Fibroblast of lung (primary cell): Measurements from ENCODE around the gene THRB. TPM values are rescaled to one million over a fixed set of nuclear protein-coding genes. Genes with fewer than 3 reads are reported as not detected.
A peak's percentile ranks its signal among the peaks of the same experiment; 100 is the strongest.

Experiments used
- DNase-seq, 2 donors: peaks; one replicate each; pipeline versions ENCODE4 v3.0.0 to v3.0.0-alpha.2; 2010; ENCODE audit warnings: low read depth in 2 of 2
- H2AFZ ChIP-seq: 2 replicates; pipeline ENCODE4 v1.5.1; 2012; ENCODE audit warnings: low read length, control low read depth, inconsistent platforms
- H3K27ac ChIP-seq: 2 replicates; pipeline ENCODE4 v1.5.1; 2011; ENCODE audit warnings: low read length, control low read depth; ENCODE audit not compliant: insufficient read depth
- H3K27me3 ChIP-seq: 2 replicates; pipeline ENCODE4 v1.5.1; 2011; ENCODE audit warnings: mild to moderate bottlenecking, low read length; ENCODE audit not compliant: control insufficient read depth, insufficient read depth
- H3K36me3 ChIP-seq: 2 replicates; pipeline ENCODE4 v1.5.1; 2011; ENCODE audit warnings: low read length; ENCODE audit not compliant: control insufficient read depth, insufficient read depth
- H3K4me1 ChIP-seq: 2 replicates; pipeline ENCODE4 v1.5.1; 2011; ENCODE audit warnings: low read length; ENCODE audit not compliant: control insufficient read depth, insufficient read depth; ENCODE audit errors: extremely low read depth
- H3K4me2 ChIP-seq: 2 replicates; pipeline ENCODE4 v1.5.1; 2011; ENCODE audit warnings: low read length, control low read depth; ENCODE audit not compliant: insufficient read depth; ENCODE audit errors: extremely low read depth
- H3K4me3 ChIP-seq, 4 experiments: fragments of 200-600 bp in 1 of 4; sonication (generic) in 1 of 4; replicated peaks in 1 of 4; 2 replicates each; pipeline ENCODE4 v1.5.1; 2011 to 2016; ENCODE audit warnings: low read length in 4 of 4, low read depth in 3 of 4, mild to moderate bottlenecking in 3 of 4, control low read depth in 2 of 4, inconsistent platforms in 1 of 4, mixed read lengths in 1 of 4; ENCODE audit not compliant: insufficient read depth in 1 of 4; ENCODE audit errors: control extremely low read depth in 1 of 4
- H3K79me2 ChIP-seq: 2 replicates; pipeline ENCODE4 v1.5.1; 2012; ENCODE audit warnings: mild to moderate bottlenecking, low read length, inconsistent platforms; ENCODE audit not compliant: control insufficient read depth, insufficient read depth
- H3K9ac ChIP-seq: 2 replicates; pipeline ENCODE4 v1.5.1; 2011; ENCODE audit warnings: mild to moderate bottlenecking, low read length, control low read depth; ENCODE audit not compliant: insufficient read depth
- H3K9me3 ChIP-seq: 2 replicates; pipeline ENCODE4 v1.5.1; 2012; ENCODE audit warnings: low read depth, low read length; ENCODE audit not compliant: control insufficient read depth, insufficient read depth
- H4K20me1 ChIP-seq: 2 replicates; pipeline ENCODE4 v1.5.1; 2011; ENCODE audit warnings: low read length; ENCODE audit not compliant: control insufficient read depth, insufficient read depth; ENCODE audit errors: extremely low read depth
- EZH2 ChIP-seq: IDR thresholded peaks from 2 replicates; pipeline ENCODE4 v1.5.1; 2012; ENCODE audit warnings: low read length, control low read depth, mild to moderate bottlenecking; ENCODE audit errors: missing control alignments
- polyA plus RNA-seq, 2 donors: library from polyadenylated mRNA; depleted of rRNA in 1 of 2; stranded (reverse) in 1 of 2; unstranded in 1 of 2; fragments of >200 nt; gene quantifications; 2 replicates each; pipeline ENCODE4 v1.2.1, GENCODE V29; 2011 to 2012; ENCODE audit warnings: missing spikeins in 1 of 2
- total RNA-seq: library from RNA; depleted of rRNA; stranded (reverse); fragments of >200 nt; gene quantifications from 2 replicates; pipeline ENCODE4 v1.2.1, GENCODE V29; 2014
- TF ChIP-seq, protein P1 (sequence below), 2 donors: IDR thresholded peaks in 1 of 2; conservative IDR thresholded peaks in 1 of 2; 1 replicate in 1 of 2; 2 replicates in 1 of 2; pipeline ENCODE4 v1.5.1; 2011 to 2012; ENCODE audit warnings: low read length in 2 of 2, control low read depth in 1 of 2, inconsistent platforms in 1 of 2, low read depth in 1 of 2, mild to moderate bottlenecking in 1 of 2

THRB gene
- total and polyA plus RNA-seq, 2 donors (not counting 1 experiment from before 2014, with no cell fraction given): 4.2 to 7.4 TPM

DNA sequence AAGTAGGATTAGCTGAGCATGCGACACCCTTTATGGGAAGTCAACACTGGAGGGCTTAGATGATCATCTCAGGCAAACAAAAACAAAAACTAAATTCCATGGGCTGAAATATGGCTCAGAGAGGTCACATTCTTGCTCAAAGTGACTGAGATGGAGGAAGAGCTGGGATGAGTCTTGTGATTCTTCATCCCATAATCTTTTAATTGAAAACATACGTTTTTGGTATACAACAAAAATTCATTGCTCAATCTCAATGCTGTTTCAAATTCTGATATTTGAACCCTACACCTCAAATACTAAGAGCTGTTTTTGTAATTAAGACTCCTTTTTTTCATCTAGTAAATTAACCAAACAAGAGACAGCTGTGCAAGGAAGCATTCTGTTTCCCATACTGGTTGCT lies 292.6 kb downstream of the THRB start:
- no peak overlapping the region for H3K4me2 ChIP-seq
- no peaks in the 10 kb centered on the region for H3K79me2 ChIP-seq
- peaks cover 2% of the 10 kb centered on the region for H3K4me1 ChIP-seq
- no peak overlapping the region for H3K4me3 ChIP-seq
- TF ChIP-seq EZH2: no peak
- TF ChIP-seq, protein P1, sequence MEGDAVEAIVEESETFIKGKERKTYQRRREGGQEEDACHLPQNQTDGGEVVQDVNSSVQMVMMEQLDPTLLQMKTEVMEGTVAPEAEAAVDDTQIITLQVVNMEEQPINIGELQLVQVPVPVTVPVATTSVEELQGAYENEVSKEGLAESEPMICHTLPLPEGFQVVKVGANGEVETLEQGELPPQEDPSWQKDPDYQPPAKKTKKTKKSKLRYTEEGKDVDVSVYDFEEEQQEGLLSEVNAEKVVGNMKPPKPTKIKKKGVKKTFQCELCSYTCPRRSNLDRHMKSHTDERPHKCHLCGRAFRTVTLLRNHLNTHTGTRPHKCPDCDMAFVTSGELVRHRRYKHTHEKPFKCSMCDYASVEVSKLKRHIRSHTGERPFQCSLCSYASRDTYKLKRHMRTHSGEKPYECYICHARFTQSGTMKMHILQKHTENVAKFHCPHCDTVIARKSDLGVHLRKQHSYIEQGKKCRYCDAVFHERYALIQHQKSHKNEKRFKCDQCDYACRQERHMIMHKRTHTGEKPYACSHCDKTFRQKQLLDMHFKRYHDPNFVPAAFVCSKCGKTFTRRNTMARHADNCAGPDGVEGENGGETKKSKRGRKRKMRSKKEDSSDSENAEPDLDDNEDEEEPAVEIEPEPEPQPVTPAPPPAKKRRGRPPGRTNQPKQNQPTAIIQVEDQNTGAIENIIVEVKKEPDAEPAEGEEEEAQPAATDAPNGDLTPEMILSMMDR (conservative IDR thresholded peaks at IDR 0.05 in 1 of 2, IDR thresholded peaks at IDR 0.05 in 1 of 2; ENCODE audit: low read depth in 1 of 2, low read length in 2 of 2): no peak
- H3K36me3 ChIP-seq: no peaks in the 10 kb centered on the region
- H3K27ac ChIP-seq: no peak overlapping the region
- H3K9ac ChIP-seq: no peak overlapping the region
- no peak overlapping the region for H2AFZ ChIP-seq
- no peaks in the 10 kb centered on the region for H3K27me3 ChIP-seq
- H4K20me1 ChIP-seq: no peaks in the 10 kb centered on the region
- DNase-seq: no peak
- no peaks in the 10 kb centered on the region for H3K9me3 ChIP-seq

DNA sequence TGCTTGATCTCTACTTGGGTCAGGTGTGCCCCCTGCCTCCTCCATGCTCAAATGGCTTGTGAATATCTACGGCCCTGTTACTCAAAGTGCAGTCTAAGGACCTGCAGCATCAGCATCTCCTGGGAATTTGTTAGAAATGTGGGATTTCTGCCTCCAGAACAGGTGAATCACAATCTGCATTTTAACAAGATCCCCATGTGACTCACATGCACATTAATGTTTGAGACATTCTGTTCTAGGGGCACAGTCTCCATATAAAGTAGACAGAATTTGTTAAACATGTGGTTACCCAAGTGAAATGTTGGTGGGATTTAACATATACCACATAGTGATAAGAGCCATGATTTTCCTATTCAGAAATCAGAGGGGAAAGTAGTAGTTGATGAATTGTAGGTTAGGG lies 293.3 kb downstream of the THRB start:
- peak in 1 of 2 donors; percentile 32 for DNase-seq
- Histone ChIP-seq H4K20me1 (no peaks in the 10 kb centered on the region), H3K9ac (no peak overlapping the region)

DNA sequence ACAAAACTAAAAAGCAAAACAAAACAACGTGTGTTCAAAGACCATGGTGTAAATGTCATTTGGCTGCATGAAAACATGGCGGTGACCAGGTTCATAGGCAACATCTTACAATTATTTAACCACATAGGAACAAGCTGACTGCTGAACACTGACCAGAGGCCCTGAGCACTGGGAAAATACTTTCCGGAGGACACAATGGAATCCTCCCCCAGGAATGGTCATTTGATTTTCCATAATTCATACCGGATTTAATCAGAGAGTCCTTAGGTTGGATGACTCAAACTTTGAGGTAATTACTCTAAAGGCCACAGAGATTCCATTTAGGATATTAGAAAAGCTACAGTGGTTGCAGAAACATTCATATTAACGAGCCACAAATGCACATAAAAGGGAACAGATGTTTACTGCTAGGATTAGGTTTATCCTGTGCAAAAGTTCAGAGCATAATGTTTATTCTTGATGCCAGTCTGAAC lies 294.8 kb downstream of the THRB start:
- H3K4me1 ChIP-seq: peaks cover 2% of the 10 kb centered on the region
- no peaks in the 10 kb centered on the region for H4K20me1 ChIP-seq
- H3K4me3 ChIP-seq: no peak overlapping the region
- no peaks in the 10 kb centered on the region for H3K79me2 ChIP-seq
- H3K27me3 ChIP-seq: no peaks in the 10 kb centered on the region
- TF ChIP-seq, protein P1 (conservative IDR thresholded peaks at IDR 0.05 in 1 of 2, IDR thresholded peaks at IDR 0.05 in 1 of 2; ENCODE audit: low read depth in 1 of 2, low read length in 2 of 2): no peak
- no peak for TF ChIP-seq EZH2
- H3K9me3 ChIP-seq: no peaks in the 10 kb centered on the region
- H3K36me3 ChIP-seq: no peaks in the 10 kb centered on the region
- DNase-seq: peak in 1 of 2 donors; percentile 81
- no peak overlapping the region for H2AFZ ChIP-seq
- no peak overlapping the region for H3K27ac ChIP-seq
- H3K4me2 ChIP-seq: no peak overlapping the region
- no peak overlapping the region for H3K9ac ChIP-seq

More for the DNA sequence above, 293.3 kb downstream of the THRB start:
- Histone ChIP-seq H3K27ac (no peak overlapping the region), H3K4me1 (peaks cover 2% of the 10 kb centered on the region), H3K27me3 (no peaks in the 10 kb centered on the region), H3K4me2 (no peak overlapping the region), H3K9me3 (no peaks in the 10 kb centered on the region), H3K4me3 (no peak overlapping the region), H3K79me2 (no peaks in the 10 kb centered on the region), H2AFZ (no peak overlapping the region), H3K36me3 (no peaks in the 10 kb centered on the region)
- TF ChIP-seq EZH2: no peak
- TF ChIP-seq, protein P1 (conservative IDR thresholded peaks at IDR 0.05 in 1 of 2, IDR thresholded peaks at IDR 0.05 in 1 of 2; ENCODE audit: low read depth in 1 of 2, low read length in 2 of 2): no peak
